Heart right ventricle (tissue), 16 donors: ENCODE measurements around the gene TOP1. TPM values are rescaled to one million over a fixed set of nuclear protein-coding genes. Genes with fewer than 3 reads are reported as not detected.

Experiments used
- ATAC-seq, 8 donors: fragments of 200-7000 bp; cut with Tn5 transposase; one replicate each; pipeline ENCODE4 v1.9.1; 2020; ENCODE audit warnings: mild to moderate bottlenecking in 8 of 8, moderate library complexity in 8 of 8, moderate number of reproducible peaks in 1 of 8
- DNase-seq, 2 donors: peaks; one replicate each; pipeline ENCODE4 v3.0.0-alpha.2; 2020
- H3K27ac ChIP-seq, 10 donors: fragments of 200-600 bp; sonication (generic) in 2 of 10; one replicate each; pipeline versions ENCODE4 v1.5.0 to v1.8.0; 2020 to 2022; ENCODE audit warnings: mild to moderate bottlenecking in 3 of 10
- H3K27me3 ChIP-seq, 7 donors: fragments of 200-600 bp; one replicate each; pipeline ENCODE4 v1.8.0; 2021 to 2022; ENCODE audit warnings: mild to moderate bottlenecking in 2 of 7
- H3K36me3 ChIP-seq, 9 donors: fragments of 200-600 bp; sonication (generic) in 1 of 9; one replicate each; pipeline versions ENCODE4 v1.5.0 to v1.8.0; 2020 to 2022; ENCODE audit warnings: mild to moderate bottlenecking in 2 of 9
- H3K4me1 ChIP-seq, 9 donors: fragments of 200-600 bp; sonication (generic) in 1 of 9; one replicate each; pipeline versions ENCODE4 v1.5.0 to v1.8.0; 2020 to 2022; ENCODE audit warnings: mild to moderate bottlenecking in 4 of 9
- H3K4me3 ChIP-seq, 10 donors: fragments of 200-600 bp; sonication (generic) in 2 of 10; one replicate each; pipeline versions ENCODE4 v1.5.0 to v1.8.0; 2020 to 2022; ENCODE audit warnings: mild to moderate bottlenecking in 7 of 10, moderate library complexity in 2 of 10
- H3K9me3 ChIP-seq, 11 donors: fragments of 200-600 bp in 10 of 11; sonication (generic) in 2 of 11; one replicate each; pipeline versions ENCODE4 v1.5.0 to v1.8.0; 2013 to 2022; ENCODE audit warnings: mild to moderate bottlenecking in 2 of 11, control low read depth in 1 of 11, moderate library complexity in 1 of 11
- WGBS, 2 donors: extraction: QIAGEN DNeasy Blood & Tissue Kit; methylation state at CpG; one replicate each; pipeline ENCODE4 v1.1.7; 2013; ENCODE audit warnings: inconsistent platforms in 1 of 2; 5-methylcytosine and 5-hydroxymethylcytosine counted together
- intact Hi-C, 10 donors: fragments of 100-400 bp; cut with DNase I; formaldehyde crosslinking; loops; one replicate each; pipeline versions ENCODE4 v1.11.1 to v1.14.2; 2022
- polyA plus RNA-seq, 2 donors: library from polyadenylated mRNA; stranded (reverse); fragments of 200-250 nt; gene quantifications; one replicate each; pipeline ENCODE4 v1.2.3, GENCODE V29; 2013
- total RNA-seq, 10 donors: library from RNA; stranded (reverse); fragmentation: NEBNext Ultra II Directional in 3 of 10; extraction: Animal tissue kit (Norgen Biotek cat#: 25700) in 3 of 10; gene quantifications; one replicate each; pipeline versions ENCODE4 v1.2.1 to v1.2.4, GENCODE V29; 2021 to 2023
- TF ChIP-seq, protein P1 (sequence below), 9 donors: fragments of 200-600 bp; sonication (generic) in 2 of 9; IDR thresholded peaks; one replicate each; pipeline versions ENCODE4 v1.5.0 to v1.8.0; 2021 to 2022; ENCODE audit warnings: antibody characterized with exemption in 9 of 9, mild to moderate bottlenecking in 5 of 9, moderate library complexity in 1 of 9
- donor health status: Arrhythmogenic right ventricular cardiomyopathy.
- donor health status: ischemic (EF 13 %, LVEDD 7.1; RV severe dilation, severe dysfunction).
- donor health status: healthy with polysubstance abuse.
- donor health status: DM: no; HTN: yes; CAD: no.
- donor health status: DM: no; HTN: no; CAD: no.
- donor health status: ischemic (EF 25% LVEDD 6.9; RV normal size, moderate dysfunction).
- donor health status: ischemic (EF 25% LVEDD 5.7; RV mildly dilated, moderate dysfunction).
- donor health status: healthy.
- donor health status: DM: yes; HTN: yes; CAD: no.
- donor health status: Ischemic cardiomyopathy.
- donor health status: ischemic (EF 35%, LVEDD 5.7; RV mildly dilated, moderate dysfunction).
- donor health status: nonischemic (EF 11% LVEDD 7.7; RV severe dilation, severe dysfunction).
- donor health status: DM: yes; HTN: yes; CAD: no.
- donor health status: PGD.
- donor health status: ischemic (EF 29% LVEDD 5.4; RV normal size, mild dysfunction).
- donor health status: nonischemic (EF 23%, LVEDD 6.1; RV moderate dilation, normal function).

The TOP1 gene
- total and polyA plus RNA-seq, 12 donors = 13.5 to 28.3 (median 23.1) TPM

DNA sequence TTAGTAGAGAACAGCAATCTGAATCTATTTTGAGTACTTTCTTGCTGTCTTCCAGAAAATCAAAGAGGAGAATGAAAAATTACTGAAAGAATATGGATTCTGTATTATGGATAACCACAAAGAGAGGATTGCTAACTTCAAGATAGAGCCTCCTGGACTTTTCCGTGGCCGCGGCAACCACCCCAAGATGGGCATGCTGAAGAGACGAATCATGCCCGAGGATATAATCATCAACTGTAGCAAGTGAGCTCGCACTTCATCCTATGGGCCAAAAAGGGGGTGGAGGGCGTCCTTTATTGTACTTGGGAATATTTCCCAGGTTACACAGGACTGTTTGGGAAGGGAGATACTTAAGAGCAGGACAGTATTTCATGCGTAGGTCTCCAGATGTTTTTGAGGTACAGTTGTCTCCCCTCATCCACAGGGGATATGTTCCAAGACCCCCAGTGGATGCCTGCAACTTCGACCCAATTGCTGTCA, 71.4 kb downstream of the TOP1 start:
- TF ChIP-seq, protein P1, sequence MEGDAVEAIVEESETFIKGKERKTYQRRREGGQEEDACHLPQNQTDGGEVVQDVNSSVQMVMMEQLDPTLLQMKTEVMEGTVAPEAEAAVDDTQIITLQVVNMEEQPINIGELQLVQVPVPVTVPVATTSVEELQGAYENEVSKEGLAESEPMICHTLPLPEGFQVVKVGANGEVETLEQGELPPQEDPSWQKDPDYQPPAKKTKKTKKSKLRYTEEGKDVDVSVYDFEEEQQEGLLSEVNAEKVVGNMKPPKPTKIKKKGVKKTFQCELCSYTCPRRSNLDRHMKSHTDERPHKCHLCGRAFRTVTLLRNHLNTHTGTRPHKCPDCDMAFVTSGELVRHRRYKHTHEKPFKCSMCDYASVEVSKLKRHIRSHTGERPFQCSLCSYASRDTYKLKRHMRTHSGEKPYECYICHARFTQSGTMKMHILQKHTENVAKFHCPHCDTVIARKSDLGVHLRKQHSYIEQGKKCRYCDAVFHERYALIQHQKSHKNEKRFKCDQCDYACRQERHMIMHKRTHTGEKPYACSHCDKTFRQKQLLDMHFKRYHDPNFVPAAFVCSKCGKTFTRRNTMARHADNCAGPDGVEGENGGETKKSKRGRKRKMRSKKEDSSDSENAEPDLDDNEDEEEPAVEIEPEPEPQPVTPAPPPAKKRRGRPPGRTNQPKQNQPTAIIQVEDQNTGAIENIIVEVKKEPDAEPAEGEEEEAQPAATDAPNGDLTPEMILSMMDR (IDR thresholded peaks at IDR 0.05) = no peak
- intact Hi-C loops = no loop called here
- H3K27me3 ChIP-seq = no peaks in the 10 kb centered on the region
- no peak for DNase-seq
- peaks cover 0 to 99% (median 69%) of the 10 kb centered on the region in 9 donors for H3K36me3 ChIP-seq
- no peaks in the 10 kb centered on the region for H3K9me3 ChIP-seq
- WGBS, 2 donors = 92 to 93% methylated on average over 9 of the region's 9 CpGs
- ATAC-seq = no peak
- H3K4me3 ChIP-seq = no peak overlapping the region
- peaks cover 0 to 3% (median 0%) of the 10 kb centered on the region in 9 donors for H3K4me1 ChIP-seq
- no peak overlapping the region for H3K27ac ChIP-seq

DNA sequence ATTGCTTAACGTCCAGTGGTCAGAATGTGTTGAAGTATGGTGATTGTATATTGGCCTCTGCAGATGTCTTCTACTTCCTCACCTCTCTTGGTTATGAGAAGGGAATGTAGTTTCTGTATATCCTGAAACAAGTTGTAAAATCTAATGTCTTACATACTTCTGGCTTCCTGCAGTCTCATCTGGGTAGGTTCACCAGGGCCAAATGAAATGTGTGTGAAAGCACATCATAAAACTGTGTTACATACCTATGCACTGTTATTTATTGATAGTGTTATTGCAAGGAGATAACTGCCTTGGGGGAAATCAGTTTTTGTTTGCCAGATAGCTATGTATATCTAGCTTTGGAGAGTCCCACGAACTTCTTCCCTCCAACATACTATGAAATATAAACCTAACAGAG, 73.0 kb downstream of the TOP1 start:
- TF ChIP-seq, protein P1 (IDR thresholded peaks at IDR 0.05) = no peak
- Histone ChIP-seq H3K4me3 (no peak overlapping the region), H3K27ac (no peak overlapping the region), H3K9me3 (no peaks in the 10 kb centered on the region), H3K27me3 (no peaks in the 10 kb centered on the region), H3K36me3 (peaks cover 0 to 100% (median 66%) of the 10 kb centered on the region in 9 donors), H3K4me1 (no peaks in the 10 kb centered on the region)
- WGBS, 2 donors = 86 to 90% methylated on average over 2 of the region's 2 CpGs
- DNase-seq (no peak), ATAC-seq (no peak)
- intact Hi-C loops = no loop called here

DNA sequence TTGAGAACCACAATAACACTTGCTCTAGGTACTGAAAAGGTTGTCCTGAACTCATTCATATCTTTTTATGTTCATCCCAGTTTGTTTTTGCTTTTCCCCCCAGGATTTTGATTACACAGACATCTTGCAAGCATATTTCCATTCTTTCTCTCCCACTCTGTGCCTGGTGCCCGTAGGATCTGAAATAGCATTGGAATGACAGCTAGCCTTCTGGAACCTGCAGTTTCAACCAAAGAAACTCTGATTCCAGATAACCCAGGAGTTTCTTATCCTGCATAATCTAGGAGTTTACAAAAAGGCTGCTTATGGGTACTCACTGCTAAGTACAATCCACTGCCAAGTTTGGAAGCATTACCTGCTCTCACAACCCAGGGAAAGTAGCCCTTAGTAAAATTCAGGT, 79.9 kb downstream of the TOP1 start:
- Histone ChIP-seq H3K4me3 (no peak overlapping the region), H3K27me3 (no peaks in the 10 kb centered on the region), H3K36me3 (peaks cover 0 to 100% (median 24%) of the 10 kb centered on the region in 9 donors), H3K4me1 (no peaks in the 10 kb centered on the region), H3K27ac (no peak overlapping the region), H3K9me3 (no peaks in the 10 kb centered on the region)
- TF ChIP-seq, protein P1 (IDR thresholded peaks at IDR 0.05) = no peak
- WGBS, 2 donors = 95 to 96% methylated on average over 1 of the region's 1 CpG
- no peak for ATAC-seq
- intact Hi-C loops = no loop called here
- no peak for DNase-seq

DNA sequence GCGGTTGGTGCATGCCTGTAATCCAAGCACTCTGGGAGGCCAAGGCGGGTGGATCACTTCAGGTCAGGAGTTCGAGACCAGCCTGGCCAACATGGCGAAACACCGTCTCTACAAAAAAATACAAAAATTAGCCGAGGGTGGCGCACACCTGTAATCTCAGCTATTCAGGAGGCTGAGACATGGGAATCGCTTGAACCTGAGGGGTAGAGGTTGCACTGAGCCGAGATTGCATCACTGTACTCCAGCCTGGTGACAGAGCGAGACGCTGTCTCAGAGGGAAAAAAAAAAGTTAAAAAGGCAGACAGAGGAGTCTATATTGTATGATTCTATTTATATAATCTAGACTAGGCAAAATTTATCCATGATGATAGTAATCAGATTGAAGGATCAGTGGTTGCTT, 81.4 kb downstream of the TOP1 start:
- no peaks in the 10 kb centered on the region for H3K9me3 ChIP-seq
- no peak for ATAC-seq
- no peaks in the 10 kb centered on the region for H3K27me3 ChIP-seq
- no peak overlapping the region for H3K27ac ChIP-seq
- no peak for DNase-seq
- WGBS, 2 donors = 97 to 98% methylated on average over 11 of the region's 11 CpGs
- H3K4me1 ChIP-seq = no peaks in the 10 kb centered on the region
- TF ChIP-seq, protein P1 (IDR thresholded peaks at IDR 0.05) = no peak
- H3K4me3 ChIP-seq = no peak overlapping the region
- peaks cover 0 to 100% (median 31%) of the 10 kb centered on the region in 9 donors for H3K36me3 ChIP-seq
- intact Hi-C loops = loop anchor here in 1 of 10 donors (10.0 kb wide), 1 partner anchor 525 kb away; no protein-coding TSS in a partner anchor
